Measurements from ENCODE around the gene IFT88.
"Not testable (repeated sequence)": the region's sequence is repeated elsewhere in the genome, so short reads cannot be mapped to it uniquely, and the experiment has no call there.

The IFT88 gene

GRCh38 chr13:20633802-20634201 lies 66.8 kb downstream of the IFT88 start:
- DNase-seq = no peak

- no peak for DNase-seq
Observed at GRCh38 chr13:20636079-20636478, 69.1 kb downstream of the IFT88 start.

GRCh38 chr13:20637811-20638210 lies 70.9 kb downstream of the IFT88 start:
- DNase-seq = no peak

- no peak for DNase-seq
Observed at GRCh38 chr13:20647758-20648157, 80.8 kb downstream of the IFT88 start.

- no peak for DNase-seq
Observed at GRCh38 chr13:20652946-20653345, 86.0 kb downstream of the IFT88 start.

GRCh38 chr13:20654156-20654555 lies 87.2 kb downstream of the IFT88 start:
- no peak for DNase-seq

GRCh38 chr13:20658451-20659040 lies 91.6 kb downstream of the IFT88 start:
- no peak for DNase-seq

GRCh38 chr13:20664351-20664750 lies 97.4 kb downstream of the IFT88 start:
- no peak for DNase-seq

GRCh38 chr13:20666948-20667347 lies 100.0 kb downstream of the IFT88 start:
- DNase-seq = no peak

- no peak for DNase-seq
Observed at GRCh38 chr13:20667857-20668437, 101.0 kb downstream of the IFT88 start.

GRCh38 chr13:20669162-20669561 lies 102.2 kb downstream of the IFT88 start:
- no peak for DNase-seq

GRCh38 chr13:20671789-20672188 lies 104.8 kb downstream of the IFT88 start:
- DNase-seq = no peak

GRCh38 chr13:20672772-20673171 lies 105.8 kb downstream of the IFT88 start:
- no peak for DNase-seq

- no peak for DNase-seq
Observed at GRCh38 chr13:20673715-20674114, 106.8 kb downstream of the IFT88 start.

- DNase-seq = no peak
Observed at GRCh38 chr13:20676213-20676612, 109.3 kb downstream of the IFT88 start.

- not testable (repeated sequence) for DNase-seq
Observed at GRCh38 chr13:20678606-20679005, 111.6 kb downstream of the IFT88 start.

GRCh38 chr13:20679879-20680278 lies 112.9 kb downstream of the IFT88 start:
- no peak for DNase-seq

- DNase-seq = no peak
Observed at GRCh38 chr13:20680416-20681080, 113.6 kb downstream of the IFT88 start.

GRCh38 chr13:20681481-20681880 lies 114.5 kb downstream of the IFT88 start:
- not testable (repeated sequence) for DNase-seq

GRCh38 chr13:20682061-20682460 lies 115.1 kb downstream of the IFT88 start:
- DNase-seq = no peak

GRCh38 chr13:20684041-20684440 lies 117.1 kb downstream of the IFT88 start:
- DNase-seq = no peak

- DNase-seq = no peak
Observed at GRCh38 chr13:20684546-20684945, 117.6 kb downstream of the IFT88 start.

GRCh38 chr13:20685092-20685491 lies 118.1 kb downstream of the IFT88 start:
- DNase-seq = no peak

- no peak for DNase-seq
Observed at GRCh38 chr13:20686167-20686566, 119.2 kb downstream of the IFT88 start.

All from activated T-cell treated with anti-CD3 and anti-CD28 coated beads, Interleukin-2, amount 50 U/mL, for 1 hour (primary cell).